Fibroblast of pulmonary artery (primary cell): ENCODE measurements around the gene DYNC1LI2.

ENCODE experiments used
- DNase-seq: peaks from one replicate; pipeline ENCODE4 v3.0.0-alpha.2; 2010; ENCODE audit warnings: low read depth
- H3K4me3 ChIP-seq: replicated peaks from 2 replicates; pipeline ENCODE4 v1.5.1; 2011; ENCODE audit warnings: low read depth, mild to moderate bottlenecking, control low read depth, low read length, moderate library complexity
- CTCF ChIP-seq: IDR thresholded peaks from 2 replicates; pipeline ENCODE4 v1.5.1; 2011; ENCODE audit warnings: mild to moderate bottlenecking, control low read depth, low read length, inconsistent platforms; ENCODE audit errors: missing control alignments

DYNC1LI2 gene

GRCh38 chr16:66701516-66701915 lies 49.9 kb downstream of the DYNC1LI2 start:
- no peak for DNase-seq
- no peak for TF ChIP-seq CTCF
- H3K4me3 ChIP-seq: no peak overlapping the region

- peak; percentile 44 for DNase-seq
- TF ChIP-seq CTCF: no peak
- H3K4me3 ChIP-seq: no peak overlapping the region
These were observed 50.4 kb downstream of the DYNC1LI2 start for GRCh38 chr16:66701026-66701425.

GRCh38 chr16:66699898-66700297 lies 51.5 kb downstream of the DYNC1LI2 start:
- DNase-seq: no peak
- H3K4me3 ChIP-seq: no peak overlapping the region
- TF ChIP-seq CTCF: no peak

- no peak for TF ChIP-seq CTCF
- no peak overlapping the region for H3K4me3 ChIP-seq
These were observed 53.4 kb downstream of the DYNC1LI2 start for GRCh38 chr16:66698046-66698445.

GRCh38 chr16:66696669-66697630 lies 54.5 kb downstream of the DYNC1LI2 start, which contains the start of gene CMTM4:
Gene CMTM4, minus strand, starts transcription at chr16:66696743. Its CDS starts 218 bp downstream, at chr16:66696525.
- no peak for TF ChIP-seq CTCF
- peak; percentile 84 for DNase-seq
- peak within 1 kb of the TSS; percentile 61 for H3K4me3 ChIP-seq

More at GRCh38 chr16:66698046-66698445, 53.4 kb downstream of the DYNC1LI2 start:
- no peak for DNase-seq

- no peak for TF ChIP-seq CTCF
- peak overlapping the region; percentile 61 for H3K4me3 ChIP-seq
- DNase-seq: peak; percentile 15
These were observed 55.3 kb downstream of the DYNC1LI2 start for GRCh38 chr16:66695935-66696668.
